ENCODE measurements around the gene EHF. TPM values are rescaled to one million over a fixed set of nuclear protein-coding genes. Genes with fewer than 3 reads are reported as not detected.

EHF gene
- total and polyA plus RNA-seq, 9 donors = 0.06 to 102 (median 5.9) TPM; not detected in 1

DNA sequence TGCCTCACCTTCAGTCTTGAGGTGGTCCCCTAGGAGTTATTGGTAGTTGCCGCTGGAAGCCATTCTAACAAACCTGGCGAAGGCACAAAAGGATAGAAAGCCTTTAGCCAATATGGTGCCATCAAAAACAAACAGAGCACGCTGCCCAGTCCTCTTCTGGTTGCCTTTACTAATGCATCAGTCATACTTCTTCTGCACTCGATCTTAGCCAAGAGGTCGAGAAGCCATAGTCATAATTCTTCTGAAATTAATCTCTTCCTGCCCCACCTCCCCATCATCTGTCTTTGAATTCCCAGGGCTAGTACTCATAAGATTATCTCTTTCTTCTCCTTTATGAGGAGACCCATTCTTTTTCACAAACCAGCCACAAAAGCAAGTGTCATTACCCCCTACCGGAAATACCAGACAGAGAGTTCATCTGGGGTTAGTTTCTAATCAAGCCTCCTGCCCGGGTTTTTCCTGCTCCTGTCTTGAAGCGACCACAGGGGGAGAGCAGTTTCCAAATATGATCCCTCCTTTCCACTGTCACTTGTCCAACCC, 21.4 kb upstream of the EHF start:
- no peak overlapping the region for H3K27ac ChIP-seq
- no peak for DNase-seq
- no peaks in the 10 kb centered on the region for H3K9me3 ChIP-seq
- no peak for TF ChIP-seq EP300 (IDR thresholded peaks at IDR 0.05)
- WGBS, 3 donors = 42 to 63% (median 46%) methylated on average over 8 of the region's 8 CpGs
- intact Hi-C loops (cut with DNase I) = no loop called here
- H3K4me3 ChIP-seq = no peak overlapping the region
- H3K27me3 ChIP-seq = no peaks in the 10 kb centered on the region
- no peaks in the 10 kb centered on the region for H3K4me1 ChIP-seq (ENCODE audit: insufficient read depth)
- no peaks in the 10 kb centered on the region for H3K36me3 ChIP-seq

DNA sequence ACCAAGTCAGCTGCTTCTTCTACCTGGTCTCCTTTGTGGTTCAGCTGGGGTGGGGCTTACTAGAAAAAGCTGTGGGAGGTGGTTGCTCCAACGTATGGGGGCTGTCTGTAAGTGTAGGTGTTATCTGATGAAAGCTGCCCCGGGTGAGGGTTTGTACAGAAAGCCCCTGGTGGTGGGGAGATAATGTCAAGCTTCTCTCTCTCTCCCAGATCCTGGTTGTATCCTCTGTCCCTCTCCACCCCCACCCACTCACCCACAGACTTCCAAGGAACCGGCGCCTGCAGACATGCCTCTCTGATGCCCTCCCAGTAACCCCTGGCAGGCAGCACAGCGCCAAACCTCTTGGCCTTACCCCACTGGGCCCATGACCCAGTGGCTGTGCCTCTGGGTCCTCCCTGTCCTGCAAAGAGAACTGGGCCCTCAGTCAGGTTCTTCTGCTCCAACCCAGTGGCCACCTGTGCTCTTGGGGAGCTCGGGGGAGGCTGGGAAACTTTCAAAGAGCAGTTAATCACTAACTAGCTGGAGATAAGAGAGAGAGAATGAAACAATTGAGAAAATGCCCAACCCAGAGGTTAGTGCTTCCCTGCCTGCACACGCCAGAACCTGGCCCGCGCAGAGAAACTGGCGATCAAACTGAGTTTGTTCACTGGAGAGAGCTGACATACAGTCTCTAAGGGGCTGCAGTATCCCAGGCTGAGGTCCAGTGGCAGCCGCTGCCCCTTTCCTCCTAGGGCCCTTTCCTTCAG, 20.4 kb upstream of the EHF start:
- WGBS, 3 donors = 22 to 36% (median 23%) methylated on average over 10 to 11 of the region's 11 CpGs
- Histone ChIP-seq H3K4me1 (ENCODE audit: insufficient read depth) (no peaks in the 10 kb centered on the region), H3K4me3 (no peak overlapping the region), H3K27me3 (no peaks in the 10 kb centered on the region), H3K27ac (no peak overlapping the region), H3K9me3 (no peaks in the 10 kb centered on the region), H3K36me3 (no peaks in the 10 kb centered on the region)
- no peak for TF ChIP-seq EP300 (IDR thresholded peaks at IDR 0.05)
- intact Hi-C loops (cut with DNase I) = loop anchor here in 1 of 4 donors (2.0 kb wide), 1 partner anchor 22 kb away; no protein-coding TSS in a partner anchor
- DNase-seq = no peak

DNA sequence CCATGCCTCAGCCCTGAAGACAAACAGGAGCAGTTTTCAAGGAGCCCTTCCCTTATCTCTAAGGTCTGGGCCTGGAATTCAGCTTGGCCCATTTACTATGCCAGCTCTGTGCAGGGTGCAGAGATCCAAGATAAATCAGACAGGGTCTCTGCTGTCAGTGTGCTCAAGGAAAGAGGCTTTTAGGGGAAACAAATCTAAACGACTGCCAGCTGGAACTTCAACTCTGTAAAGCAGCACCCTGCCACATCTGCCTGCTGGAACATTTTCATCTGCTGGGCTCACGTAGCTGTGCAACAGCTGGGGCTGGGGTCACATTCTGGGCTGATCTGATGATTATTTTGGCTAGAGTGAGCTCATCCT, 19.8 kb upstream of the EHF start:
- no peaks in the 10 kb centered on the region for H3K36me3 ChIP-seq
- TF ChIP-seq POLR2A (IDR thresholded peaks at IDR 0.05) (no peak), EP300 (IDR thresholded peaks at IDR 0.05) (no peak)
- DNase-seq = no peak
- no peaks in the 10 kb centered on the region for H3K9me3 ChIP-seq
- no peak overlapping the region for H3K4me3 ChIP-seq
- no peaks in the 10 kb centered on the region for H3K27me3 ChIP-seq
- intact Hi-C loops (cut with DNase I) = loop anchor here in 1 of 4 donors (2.0 kb wide), 1 partner anchor 22 kb away; no protein-coding TSS in a partner anchor
- no peak overlapping the region for H3K27ac ChIP-seq
- no peaks in the 10 kb centered on the region for H3K4me1 ChIP-seq (ENCODE audit: insufficient read depth)
- 2 to 7% (median 3%) methylated on average over 2 of the region's 2 CpGs for WGBS, 3 donors

DNA sequence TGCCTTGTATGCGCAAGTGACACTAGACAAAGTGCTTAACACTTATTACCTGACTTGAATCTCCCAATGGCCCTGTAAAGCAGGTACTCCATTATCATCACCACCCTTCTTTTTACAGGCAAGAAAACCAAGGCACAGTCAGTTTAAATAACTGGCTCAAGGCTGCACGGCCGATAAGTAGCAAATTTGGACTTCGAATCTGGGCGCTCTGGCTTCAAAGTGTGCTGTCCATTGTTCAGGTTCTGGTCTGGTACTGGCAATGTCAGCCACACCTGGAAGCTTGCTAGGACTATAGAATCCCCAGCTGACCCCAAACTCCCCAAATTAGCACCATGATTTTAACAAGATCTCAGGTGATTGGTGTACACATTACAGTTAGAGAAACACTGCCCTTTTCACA, 19.3 kb upstream of the EHF start:
- DNase-seq = no peak
- Histone ChIP-seq H3K27me3 (no peaks in the 10 kb centered on the region), H3K36me3 (no peaks in the 10 kb centered on the region), H3K4me1 (ENCODE audit: insufficient read depth) (no peaks in the 10 kb centered on the region), H3K27ac (no peak overlapping the region), H3K4me3 (no peak overlapping the region), H3K9me3 (no peaks in the 10 kb centered on the region)
- TF ChIP-seq, protein P1, sequence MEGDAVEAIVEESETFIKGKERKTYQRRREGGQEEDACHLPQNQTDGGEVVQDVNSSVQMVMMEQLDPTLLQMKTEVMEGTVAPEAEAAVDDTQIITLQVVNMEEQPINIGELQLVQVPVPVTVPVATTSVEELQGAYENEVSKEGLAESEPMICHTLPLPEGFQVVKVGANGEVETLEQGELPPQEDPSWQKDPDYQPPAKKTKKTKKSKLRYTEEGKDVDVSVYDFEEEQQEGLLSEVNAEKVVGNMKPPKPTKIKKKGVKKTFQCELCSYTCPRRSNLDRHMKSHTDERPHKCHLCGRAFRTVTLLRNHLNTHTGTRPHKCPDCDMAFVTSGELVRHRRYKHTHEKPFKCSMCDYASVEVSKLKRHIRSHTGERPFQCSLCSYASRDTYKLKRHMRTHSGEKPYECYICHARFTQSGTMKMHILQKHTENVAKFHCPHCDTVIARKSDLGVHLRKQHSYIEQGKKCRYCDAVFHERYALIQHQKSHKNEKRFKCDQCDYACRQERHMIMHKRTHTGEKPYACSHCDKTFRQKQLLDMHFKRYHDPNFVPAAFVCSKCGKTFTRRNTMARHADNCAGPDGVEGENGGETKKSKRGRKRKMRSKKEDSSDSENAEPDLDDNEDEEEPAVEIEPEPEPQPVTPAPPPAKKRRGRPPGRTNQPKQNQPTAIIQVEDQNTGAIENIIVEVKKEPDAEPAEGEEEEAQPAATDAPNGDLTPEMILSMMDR (IDR thresholded peaks at IDR 0.05) = no peak
- TF ChIP-seq EP300 (IDR thresholded peaks at IDR 0.05) = no peak
- TF ChIP-seq POLR2A (IDR thresholded peaks at IDR 0.05) = no peak
- intact Hi-C loops (cut with DNase I) = loop anchor here in 1 of 4 donors (2.0 kb wide), 1 partner anchor 23 kb away; no protein-coding TSS in a partner anchor
- WGBS, 3 donors = 62 to 80% (median 66%) methylated on average over 5 of the region's 5 CpGs

DNA sequence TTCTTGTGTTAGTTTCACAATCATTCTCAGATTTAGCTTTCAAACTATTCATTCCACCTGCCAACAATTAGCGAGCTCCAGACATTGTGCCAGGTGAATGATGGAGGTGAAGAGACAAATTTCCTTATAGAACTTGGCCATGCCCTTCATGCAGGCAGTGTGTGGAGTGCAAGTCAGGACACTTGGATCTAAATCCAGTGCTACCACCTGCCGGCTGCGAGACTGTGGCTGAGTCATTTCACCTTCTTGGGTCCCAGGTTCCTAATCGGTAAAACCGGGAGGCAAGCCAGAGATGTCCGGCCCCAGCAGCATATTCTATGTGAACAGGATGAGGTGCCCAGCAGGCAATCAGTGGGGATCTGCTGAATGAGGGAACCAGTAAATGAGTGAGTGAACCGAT, 18.6 kb upstream of the EHF start:
- Histone ChIP-seq H3K27ac (no peak overlapping the region), H3K4me3 (no peak overlapping the region), H3K36me3 (no peaks in the 10 kb centered on the region), H3K4me1 (ENCODE audit: insufficient read depth) (no peaks in the 10 kb centered on the region), H3K27me3 (no peaks in the 10 kb centered on the region), H3K9me3 (no peaks in the 10 kb centered on the region)
- no peak for DNase-seq
- intact Hi-C loops (cut with DNase I) = no loop called here
- 91 to 95% (median 93%) methylated on average over 7 of the region's 7 CpGs for WGBS, 3 donors
- no peak for TF ChIP-seq POLR2A (IDR thresholded peaks at IDR 0.05)
- no peak for TF ChIP-seq EP300 (IDR thresholded peaks at IDR 0.05)
- TF ChIP-seq, protein P1 (IDR thresholded peaks at IDR 0.05) = no peak

Measured in ovary (tissue), 9 donors.